Measurements from ENCODE around the gene APOBEC2. TPM values are rescaled to one million over a fixed set of nuclear protein-coding genes. Genes with fewer than 3 reads are reported as not detected.

The APOBEC2 gene
- total and polyA plus RNA-seq, 9 of the 15 experiments (the other 6 are each of a cell fraction or from before 2014, with no cell fraction given) = 0.25 to 1.6 TPM; not detected in 7

GRCh38 chr6:41071923-41072835, 19.2 kb downstream of the APOBEC2 start, which contains the start of gene OARD1 (continued):
- TF ChIP-seq E4F1 (CRISPR knock-in tag; IDR thresholded peaks at IDR 0.05; ENCODE audit: borderline replicate concordance) (no peak), GTF2A2 (tag; IDR thresholded peaks at IDR 0.05) (no peak), ZFP30 (CRISPR knock-in tag; IDR thresholded peaks at IDR 0.05; ENCODE audit: borderline replicate concordance) (no peak), MBD2 (IDR thresholded peaks at IDR 0.05; ENCODE audit: borderline replicate concordance, low read depth) (peak; percentile 84), ZNF398 (CRISPR knock-in tag; IDR thresholded peaks at IDR 0.05) (no peak), SMARCA4 (IDR thresholded peaks at IDR 0.05) (peak; percentile 67), ZNF511 (CRISPR knock-in tag; IDR thresholded peaks at IDR 0.05) (peak; percentile 86), SREBF1 (IDR thresholded peaks at IDR 0.05; ENCODE audit: borderline replicate concordance, low read depth, low read length) (no peak), C11orf30 (IDR thresholded peaks at IDR 0.05; ENCODE audit: low read depth) (0 out of 2 replicates have a peak, but pooled peaks have one; percentile 42), ZNF512 (tag; IDR thresholded peaks at IDR 0.05) (no peak), AFF4 (CRISPR knock-in tag; IDR thresholded peaks at IDR 0.05) (peak; percentile 96), HES1 (IDR thresholded peaks at IDR 0.05; ENCODE audit: low read depth) (peak; percentile 45; the same call in 1 of the 2 replicates), ZBTB9 (CRISPR knock-in tag; IDR thresholded peaks at IDR 0.05) (peak; percentile 93)

Data from K562 (cell line).